Stimulated activated CD4-positive, alpha-beta T cell treated with anti-CD3 and anti-CD28 coated beads, TNF-alpha, amount 100 ng/mL, for 1 hour (primary cell): ENCODE data around the gene EEF1AKMT4.
A peak's percentile ranks its signal among the peaks of the same experiment; 100 is the strongest.

Source experiments
- DNase-seq, 3 donors: peaks; one replicate each; pipeline ENCODE4 v3.0.0-alpha.2; 2020; ENCODE audit warnings: low read depth in 3 of 3, low spot score in 1 of 3

The EEF1AKMT4 gene

DNA sequence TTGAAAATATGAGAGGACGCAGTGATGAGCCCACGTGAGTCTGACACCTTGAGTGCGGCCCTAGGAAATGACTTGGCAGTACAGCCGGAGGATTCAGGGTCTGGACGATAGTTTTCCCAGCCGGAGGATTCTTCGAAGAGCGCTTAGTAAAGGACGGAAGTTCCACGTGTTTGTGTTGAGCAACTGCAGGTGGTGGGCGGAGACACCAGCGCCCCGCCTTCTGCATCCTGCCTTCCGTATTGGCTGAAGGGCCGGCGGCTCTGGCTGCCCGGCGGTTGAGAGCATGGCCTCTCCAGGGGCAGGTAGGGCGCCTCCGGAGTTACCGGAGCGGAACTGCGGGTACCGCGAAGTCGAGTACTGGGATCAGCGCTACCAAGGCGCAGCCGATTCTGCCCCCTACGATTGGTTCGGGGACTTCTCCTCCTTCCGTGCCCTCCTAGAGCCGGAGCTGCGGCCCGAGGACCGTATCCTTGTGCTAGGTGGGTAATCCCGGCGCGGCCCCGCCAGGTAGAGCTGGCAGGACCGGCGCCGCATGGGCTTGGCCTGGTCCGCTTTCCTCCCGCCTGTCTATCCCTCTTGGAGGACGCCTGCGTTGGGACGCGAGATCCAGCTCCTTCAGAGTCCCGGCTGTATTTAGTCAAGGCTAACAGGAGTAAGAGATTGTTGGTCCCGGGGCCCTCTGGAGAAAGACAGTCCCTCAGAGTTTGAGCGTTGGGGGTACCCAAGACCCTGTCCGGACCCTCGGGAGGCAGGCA lies at the start of gene EEF1AKMT4:
Gene EEF1AKMT4 (plus strand): TSS at position 261 of the 755 bp plus-strand sequence. CDS start 23 bp downstream, at position 284.
- peak; percentile 87 to 90 (median 88) for DNase-seq

DNA sequence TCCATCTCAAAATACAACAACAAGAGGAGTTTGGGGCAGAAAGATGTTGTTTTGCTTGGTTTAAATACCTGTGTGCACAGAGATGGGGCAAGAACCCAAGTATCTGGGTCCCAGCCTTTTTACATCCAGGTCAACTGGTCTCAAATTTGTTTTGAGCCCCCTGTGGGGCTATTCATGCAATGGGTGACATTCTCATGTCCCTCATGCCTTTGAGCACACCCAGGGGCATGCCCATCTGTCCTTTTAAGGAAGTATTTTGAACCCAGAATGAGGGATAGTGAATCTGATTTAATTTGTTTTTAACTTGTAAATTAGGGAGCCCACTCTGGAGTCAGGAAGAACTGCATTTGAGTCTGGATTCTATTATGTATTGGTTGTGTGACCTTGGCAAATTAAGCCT lies 48.6 kb upstream of the EEF1AKMT4 start:
- no peak for DNase-seq

DNA sequence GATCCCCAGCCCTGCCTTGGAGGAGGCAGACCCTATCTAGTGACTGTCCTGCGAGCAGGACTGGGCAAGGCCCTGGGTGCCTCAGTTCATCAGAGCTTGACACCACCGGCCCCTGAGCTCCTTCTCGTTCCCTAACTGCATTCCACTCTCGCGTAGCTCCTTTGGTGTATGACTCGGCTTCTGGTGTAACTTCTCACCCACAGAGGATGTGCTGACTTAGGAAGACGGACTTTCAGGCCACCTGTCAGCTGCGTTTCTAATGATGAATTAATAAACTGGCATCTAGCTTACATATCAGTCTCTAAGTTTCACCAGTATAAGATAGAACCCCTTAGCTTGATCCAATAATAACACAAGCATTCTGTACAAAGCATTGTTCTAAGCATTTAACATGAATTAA lies 45.9 kb upstream of the EEF1AKMT4 start:
- no peak for DNase-seq

DNA sequence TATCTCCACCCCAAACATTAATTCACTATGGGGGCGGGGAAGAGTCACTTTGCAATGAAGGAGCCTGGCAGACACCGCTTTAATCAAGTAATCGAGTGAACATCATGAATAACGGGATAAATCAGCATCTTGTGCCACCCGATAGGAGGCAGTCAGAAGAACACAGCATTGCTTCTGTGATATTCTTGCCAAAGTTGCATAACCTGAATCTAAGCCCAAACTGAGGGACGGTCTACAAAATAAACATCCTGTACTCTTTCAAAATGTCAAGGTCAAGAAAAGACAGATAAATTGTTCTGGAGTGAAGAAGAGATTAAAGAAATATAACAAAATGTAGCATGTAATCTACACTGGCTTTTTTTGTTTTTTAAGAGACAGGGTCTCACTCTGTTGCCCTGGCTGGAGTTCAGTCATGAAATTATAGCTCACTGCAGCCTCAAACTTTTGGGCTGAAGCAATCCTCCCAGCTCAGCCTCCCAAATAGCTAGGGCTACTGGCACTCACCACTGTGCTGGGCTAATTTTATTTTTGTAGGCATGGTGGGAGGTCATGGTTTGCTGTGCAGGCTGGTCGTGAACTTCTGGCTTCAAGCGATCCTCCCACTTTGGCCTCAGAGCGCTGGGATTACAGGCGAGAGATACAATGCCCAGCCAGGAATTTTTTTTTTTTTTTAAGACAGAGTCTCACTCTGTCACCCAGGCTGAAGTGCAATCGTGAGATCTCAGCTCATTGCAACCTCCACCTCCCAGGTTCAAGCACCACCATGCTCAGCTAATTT lies 40.1 kb upstream of the EEF1AKMT4 start:
- no peak for DNase-seq

DNA sequence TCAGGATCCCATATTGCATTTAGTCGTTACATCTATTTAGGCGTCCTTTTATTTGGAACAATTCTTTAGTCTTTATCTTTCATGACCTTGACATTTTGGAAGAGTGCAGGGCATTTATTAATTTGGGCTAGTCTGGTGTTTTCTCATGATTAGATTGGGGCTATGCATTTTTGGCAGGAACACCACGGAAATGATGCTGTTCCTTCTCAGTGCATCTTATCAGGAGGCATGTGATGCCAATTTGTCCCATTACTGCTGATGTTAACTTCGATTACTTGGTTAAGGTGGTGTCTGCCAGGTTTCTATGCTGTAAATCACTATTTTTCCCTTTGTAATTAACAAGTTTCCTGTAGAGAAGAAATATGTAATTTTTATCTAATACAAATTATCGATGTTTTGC lies 38.2 kb upstream of the EEF1AKMT4 start:
- DNase-seq: no peak

DNA sequence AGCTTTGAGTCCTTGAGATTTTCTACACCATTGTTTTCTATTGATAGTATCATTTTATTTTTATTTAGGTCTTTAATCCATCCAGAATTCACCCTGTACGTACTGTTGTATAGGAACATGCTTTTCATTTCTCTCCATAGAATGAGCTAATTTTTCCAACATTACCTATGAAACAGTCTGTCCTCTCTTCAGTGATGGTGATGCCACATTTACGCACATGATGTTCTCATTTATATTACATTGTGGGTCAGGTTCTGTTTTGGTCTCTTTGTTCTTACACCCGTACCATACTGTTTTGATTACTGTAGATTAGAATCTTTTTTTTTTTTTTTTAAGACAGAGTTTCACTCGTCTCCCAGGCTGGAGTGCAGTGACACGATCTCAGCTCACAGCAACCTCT lies 37.8 kb upstream of the EEF1AKMT4 start:
- DNase-seq: no peak

DNA sequence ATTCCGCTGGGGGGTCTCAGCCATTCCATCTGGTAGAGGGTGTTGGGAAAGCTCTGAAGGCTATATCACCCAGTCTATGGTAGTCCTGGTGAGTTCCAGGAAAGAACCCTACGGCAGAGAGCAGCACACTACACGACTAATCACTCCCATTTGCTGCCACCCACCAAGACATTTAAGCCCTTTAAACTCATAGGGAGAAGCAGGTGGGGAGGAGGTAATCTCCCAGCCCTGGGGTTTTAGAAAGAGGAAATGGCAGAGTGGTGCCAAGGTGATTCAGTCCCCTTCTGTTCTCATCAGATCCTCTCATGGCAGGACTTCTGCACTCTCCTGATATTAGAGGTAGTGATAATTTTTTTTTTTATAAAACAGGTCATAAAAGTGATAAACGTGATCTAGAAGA lies 30.7 kb upstream of the EEF1AKMT4 start:
- DNase-seq: no peak

DNA sequence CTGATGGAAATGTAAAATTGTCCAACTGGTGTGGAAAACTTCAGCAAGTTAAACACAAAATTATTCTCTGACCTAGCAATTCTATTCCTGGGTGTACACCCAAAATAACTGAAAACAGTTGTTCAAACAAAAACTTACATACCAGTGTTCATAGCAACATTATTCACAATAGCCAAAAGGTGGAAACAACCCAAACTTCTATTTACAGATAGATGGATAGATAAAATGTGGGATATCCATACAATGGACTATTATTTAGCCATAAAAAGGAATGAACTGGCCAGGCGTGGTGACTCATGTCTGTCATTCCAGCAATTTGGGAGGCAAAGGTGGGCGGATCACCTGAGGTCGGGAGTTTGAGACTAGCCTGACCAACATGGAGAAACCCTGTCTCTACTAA lies 27.0 kb upstream of the EEF1AKMT4 start:
- DNase-seq: no peak

DNA sequence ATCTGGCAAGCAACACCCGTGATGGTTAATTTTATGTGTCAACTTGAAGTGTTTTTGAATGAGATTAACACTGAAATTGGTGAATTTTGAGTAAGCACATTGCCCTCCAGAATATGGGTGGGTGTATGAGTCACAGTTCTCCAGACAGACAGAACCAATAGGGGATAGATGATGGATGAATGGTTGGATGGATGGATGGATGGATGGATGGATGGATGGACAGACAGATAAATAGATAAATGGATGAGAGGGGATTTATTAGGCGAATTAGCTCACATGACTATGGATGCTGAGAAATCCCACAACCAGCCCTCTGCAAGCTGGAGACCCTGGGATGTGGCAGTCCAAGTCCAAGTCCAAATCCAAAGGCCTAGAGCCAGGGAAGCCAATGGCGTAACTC lies 25.5 kb upstream of the EEF1AKMT4 start:
- DNase-seq: no peak

DNA sequence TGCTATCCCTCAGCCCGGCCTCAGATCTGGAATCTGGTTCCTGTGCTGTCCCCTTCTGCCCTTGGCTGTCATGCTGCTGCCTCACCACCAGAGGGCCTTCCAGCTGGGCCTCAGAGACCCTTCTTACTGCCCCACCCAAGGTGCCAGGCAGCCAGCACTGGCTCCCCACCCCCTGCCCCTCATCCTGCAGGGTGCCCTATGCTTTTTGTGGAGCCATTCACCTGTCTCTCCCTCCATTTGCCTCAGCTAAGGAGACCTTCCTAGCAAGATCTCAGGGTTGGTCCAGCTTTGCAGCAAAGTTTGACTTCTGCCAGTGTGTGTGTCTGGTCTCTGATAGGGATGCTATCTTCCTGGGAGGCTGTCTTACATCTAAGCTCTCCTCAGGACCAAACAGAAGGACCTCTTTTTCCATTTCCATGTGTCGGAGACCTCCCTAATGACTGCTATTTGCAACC lies 22.0 kb upstream of the EEF1AKMT4 start:
- DNase-seq: peak; percentile 20 to 28 (median 25)

DNA sequence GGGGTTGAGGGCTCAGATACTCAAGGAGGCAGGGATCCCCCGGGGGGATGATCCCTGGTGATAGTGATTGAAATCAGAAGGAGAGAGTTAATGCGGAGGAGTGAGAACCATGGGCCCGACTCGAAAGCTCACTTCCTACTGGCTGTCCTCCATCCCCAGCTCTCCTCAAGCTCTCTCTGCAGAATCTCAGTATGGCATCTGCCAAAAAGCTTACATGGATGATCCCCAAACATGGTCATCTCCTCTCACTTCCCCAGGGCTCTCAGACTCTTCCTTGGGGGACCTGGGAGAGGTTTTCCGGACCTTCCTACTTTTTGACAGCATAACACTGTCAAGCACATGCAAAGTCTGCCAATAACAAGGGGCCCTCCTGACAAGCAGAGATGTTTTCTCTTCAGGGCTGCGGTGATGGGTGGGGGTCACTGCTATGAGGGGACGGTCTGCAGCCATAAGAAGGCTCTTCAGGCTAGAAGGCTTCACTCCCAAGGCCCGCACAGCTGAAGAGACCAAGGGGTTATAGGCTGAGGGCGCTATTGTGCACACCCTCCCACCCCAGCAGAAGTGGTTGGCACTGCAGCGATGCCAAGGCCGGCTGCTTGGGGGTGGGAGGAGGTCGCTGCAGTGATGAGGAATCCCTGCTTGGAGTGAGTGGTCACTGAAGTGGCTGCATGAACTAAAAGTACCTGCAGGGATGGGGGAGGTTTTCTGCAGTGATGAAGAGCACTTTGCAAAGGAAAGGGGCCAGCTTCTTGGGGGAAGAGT lies 20.9 kb upstream of the EEF1AKMT4 start:
- no peak for DNase-seq

DNA sequence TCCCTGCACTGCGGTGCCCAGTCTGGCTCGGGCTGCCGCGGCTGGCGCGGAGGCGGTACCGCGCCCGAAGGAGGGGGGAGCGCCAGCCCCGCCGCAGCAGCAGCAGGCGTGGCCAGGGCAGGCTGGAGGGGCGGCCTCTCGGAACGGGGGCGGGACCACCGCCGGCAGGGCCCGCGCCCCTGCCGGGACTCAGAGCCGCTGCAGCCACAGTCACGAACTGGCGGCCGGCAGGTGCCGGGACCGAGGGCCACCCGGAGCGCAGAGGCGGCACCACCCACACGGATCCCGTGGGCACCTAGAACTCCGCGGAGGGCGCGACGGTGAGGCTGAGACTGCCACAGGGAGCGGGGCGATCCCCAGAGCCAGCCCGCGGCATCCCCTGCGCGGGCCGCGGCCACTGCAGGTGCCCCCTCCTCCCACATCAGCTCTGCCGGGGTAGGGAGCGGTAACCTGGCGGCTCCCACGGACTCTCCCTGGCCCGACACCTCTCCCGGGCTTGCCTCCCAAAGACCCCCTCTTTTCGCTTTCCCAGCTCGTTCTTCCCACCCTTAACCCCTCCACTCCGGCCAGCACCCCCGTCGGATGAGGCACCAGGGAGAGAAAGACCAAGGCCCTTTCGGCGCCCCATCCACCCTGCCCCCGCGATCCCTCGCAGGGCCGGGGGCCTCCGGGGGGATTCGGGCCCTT lies 19.9 kb upstream of the EEF1AKMT4 start, which contains the start of gene VWA5B2:
Gene VWA5B2 (plus strand): TSS at position 192 of the 687 bp plus-strand sequence. CDS start 944 bp downstream, outside the sequence.
- peak; percentile 25 to 59 (median 51) for DNase-seq

DNA sequence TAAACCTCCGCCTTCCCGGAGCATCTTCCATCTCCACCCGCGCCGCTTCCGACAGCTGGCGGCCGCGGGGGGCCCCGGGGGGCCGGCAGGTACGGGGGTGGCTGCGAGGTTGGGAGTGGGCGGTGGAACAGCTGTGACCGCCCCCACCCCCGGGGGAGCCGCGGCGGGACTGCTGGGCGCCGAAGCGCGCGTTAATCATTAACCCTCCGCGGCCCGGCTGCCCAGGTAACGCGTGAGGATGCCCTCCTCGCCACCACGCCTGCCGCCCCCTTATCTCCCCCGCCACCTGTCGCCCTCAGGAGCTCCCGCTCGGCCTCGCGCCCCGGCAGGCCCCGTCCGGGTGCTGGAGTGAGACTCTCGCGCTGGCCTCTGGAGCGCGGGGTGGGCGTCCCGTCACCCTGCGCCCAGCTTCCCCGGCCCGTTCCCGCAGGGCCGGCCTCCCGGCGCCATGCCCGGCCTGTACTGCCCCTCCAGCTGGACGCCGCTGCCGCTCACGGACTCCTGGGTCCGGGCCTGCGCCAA lies 19.3 kb upstream of the EEF1AKMT4 start:
- DNase-seq: no peak

DNA sequence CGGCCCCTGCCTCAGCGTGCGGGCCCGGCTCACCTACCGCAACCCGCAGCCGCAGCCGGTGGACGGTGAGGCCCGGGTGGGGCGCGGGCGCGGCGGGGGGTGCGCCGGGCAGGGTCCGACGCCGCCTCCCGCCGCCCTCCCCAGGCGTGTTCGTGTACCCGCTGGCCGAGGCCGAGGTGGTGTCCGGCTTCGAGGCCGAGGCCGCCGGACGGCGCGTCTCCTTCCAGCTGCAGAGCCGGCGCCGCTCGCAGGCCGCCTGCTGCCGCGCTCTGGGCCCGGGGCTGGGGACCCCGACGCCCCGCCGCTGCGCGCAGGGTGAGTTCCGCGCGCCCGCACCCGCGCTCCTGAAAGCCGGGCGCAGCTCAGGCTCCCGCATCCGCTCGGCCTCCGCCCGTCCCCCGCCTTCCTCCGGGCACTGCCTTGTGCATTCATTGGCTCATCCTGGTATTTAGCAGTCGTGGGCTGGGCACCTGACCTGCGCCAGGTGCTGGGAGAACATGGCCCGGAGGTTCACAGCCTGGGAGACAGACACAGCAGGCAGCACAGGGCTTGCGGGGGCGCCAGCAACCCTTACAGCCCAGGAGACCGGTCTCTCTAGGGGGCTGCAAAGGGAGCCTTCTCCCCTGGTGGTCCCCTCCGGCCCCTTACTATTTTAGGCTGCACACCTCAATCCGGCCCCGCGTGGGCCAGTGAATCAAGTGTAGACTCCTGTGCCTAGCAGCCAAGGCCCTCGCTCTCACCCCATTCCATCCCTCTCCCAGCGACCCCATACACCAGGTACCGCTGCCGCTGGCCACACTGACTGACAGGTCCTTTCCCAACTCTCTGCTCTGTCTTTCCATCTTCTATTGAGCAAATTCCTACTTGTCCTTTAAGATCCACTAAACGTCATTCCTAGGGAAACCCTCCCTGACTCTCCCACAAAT lies 18.6 kb upstream of the EEF1AKMT4 start:
- no peak for DNase-seq

DNA sequence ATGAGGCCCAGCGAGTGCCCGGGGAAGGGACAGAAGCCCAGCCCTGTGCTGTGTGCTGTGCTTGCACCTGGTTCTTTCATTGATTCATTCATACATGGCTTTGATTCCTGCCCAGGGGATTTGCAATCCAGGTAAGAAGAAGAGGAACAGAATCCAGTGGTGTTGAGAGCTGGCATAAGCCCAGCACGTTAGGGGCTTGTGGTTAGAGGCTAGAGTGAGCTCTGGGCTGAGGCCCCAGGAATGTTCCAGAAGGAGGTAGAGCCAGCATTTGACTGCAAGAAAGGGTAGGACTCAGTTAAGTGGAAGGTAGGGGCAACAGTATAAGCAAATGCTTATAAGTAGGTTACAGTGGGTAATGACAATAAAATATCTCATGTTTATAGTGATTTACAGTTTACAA lies 17.8 kb upstream of the EEF1AKMT4 start:
- no peak for DNase-seq

DNA sequence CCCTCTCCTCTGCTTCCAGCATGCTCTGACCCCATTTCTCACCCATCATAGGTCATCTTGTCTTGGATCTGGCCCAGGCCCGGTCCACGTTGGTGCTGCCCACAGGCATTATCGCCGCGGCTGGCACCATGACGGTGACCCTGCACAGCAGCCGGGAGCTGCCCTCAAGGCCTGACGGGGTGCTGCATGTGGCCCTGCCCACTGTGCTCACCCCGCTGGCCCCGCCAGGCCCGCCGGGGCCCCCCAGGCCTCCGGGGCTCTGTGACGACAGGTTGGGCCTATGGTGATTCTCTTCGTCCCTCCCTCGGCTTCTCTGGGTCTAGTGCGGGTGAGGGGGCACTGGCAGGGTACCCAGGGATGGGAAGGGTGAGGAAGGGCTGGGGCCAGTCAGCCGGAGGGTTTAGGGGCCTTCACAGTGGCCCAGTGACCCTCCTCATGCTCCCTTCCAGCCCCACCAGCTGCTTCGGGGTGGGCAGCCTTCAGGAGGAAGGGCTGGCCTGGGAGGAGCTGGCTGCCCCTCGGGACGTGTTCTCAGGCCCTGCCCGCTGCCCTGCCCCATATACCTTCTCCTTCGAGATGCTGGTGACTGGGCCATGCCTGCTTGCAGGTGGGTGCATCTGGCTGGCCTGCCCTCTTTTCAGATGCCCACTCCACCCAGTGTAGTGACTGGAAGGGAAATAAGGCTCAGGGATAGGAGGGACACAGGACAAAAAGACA lies 16.2 kb upstream of the EEF1AKMT4 start:
- DNase-seq: no peak

DNA sequence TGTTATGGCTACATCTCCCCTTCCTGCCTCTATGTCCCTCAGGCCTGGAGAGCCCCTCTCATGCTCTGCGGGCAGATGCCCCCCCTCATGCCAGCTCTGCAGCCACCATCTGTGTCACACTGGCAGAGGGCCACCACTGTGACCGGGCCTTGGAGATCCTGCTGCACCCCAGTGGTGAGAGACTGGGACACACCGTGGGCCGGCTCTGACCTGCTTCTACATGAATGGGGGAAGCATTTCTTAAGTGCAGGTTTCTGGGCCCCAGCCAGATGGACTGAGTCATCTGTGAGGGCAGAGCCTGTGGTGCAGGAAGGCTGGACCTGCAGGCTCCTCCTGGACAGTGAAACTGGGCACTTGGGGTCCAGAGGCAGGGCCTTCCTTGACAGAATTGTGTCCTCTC lies 15.2 kb upstream of the EEF1AKMT4 start:
- no peak for DNase-seq

DNA sequence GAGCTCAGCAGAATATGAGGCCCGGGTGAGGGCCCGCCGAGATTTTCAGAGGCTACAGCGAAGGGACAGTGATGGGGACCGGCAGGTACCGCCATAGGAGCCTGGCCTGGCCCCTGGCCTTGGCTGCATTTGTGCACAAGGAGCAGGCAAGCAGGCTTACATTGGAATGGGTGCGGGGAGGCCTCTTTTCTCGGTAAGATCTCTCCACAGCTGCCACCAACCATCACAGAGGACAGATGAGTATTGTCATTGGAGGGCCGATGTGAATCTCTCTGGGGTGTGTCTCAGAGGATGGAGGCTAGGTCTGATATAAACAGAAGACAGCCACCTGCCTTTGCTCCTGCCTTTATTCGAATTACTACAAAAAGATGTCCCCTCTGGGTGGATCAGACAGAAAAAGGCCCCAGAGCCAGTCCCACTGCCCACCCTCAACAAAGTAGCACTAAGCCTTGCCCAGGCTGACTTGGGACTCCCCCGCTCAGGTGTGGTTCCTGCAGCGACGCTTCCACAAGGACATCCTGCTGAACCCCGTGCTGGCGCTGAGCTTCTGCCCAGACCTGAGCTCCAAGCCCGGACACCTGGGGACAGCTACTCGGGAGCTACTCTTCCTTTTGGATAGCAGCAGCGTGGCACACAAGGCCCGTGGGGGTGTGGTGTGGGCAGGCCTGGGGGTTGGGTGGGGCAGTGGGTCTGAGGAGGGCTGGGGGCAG lies 14.6 kb upstream of the EEF1AKMT4 start:
- DNase-seq: no peak
